HG03565 (cell line): ENCODE results near the gene UBR4.
"Not testable (repeated sequence)": the region's sequence is repeated elsewhere in the genome, so short reads cannot be mapped to it uniquely, and the experiment has no call there.

ENCODE experiments used
- ATAC-seq: cut with Tn5 transposase; IDR thresholded peaks from one replicate; pipeline ENCODE4 v1.9.1; 2021; ENCODE audit warnings: mild to moderate bottlenecking, moderate library complexity; ENCODE audit not compliant: unreplicated experiment

The UBR4 gene

GRCh38 chr1:19191811-19192210 lies 18.3 kb downstream of the UBR4 start:
- no peak for ATAC-seq

GRCh38 chr1:19190468-19190867 lies 19.6 kb downstream of the UBR4 start:
- no peak for ATAC-seq

GRCh38 chr1:19189270-19189669 lies 20.8 kb downstream of the UBR4 start:
- ATAC-seq: no peak

- ATAC-seq: no peak
Observed at GRCh38 chr1:19187852-19188251, 22.2 kb downstream of the UBR4 start.

- ATAC-seq: no peak
Observed at GRCh38 chr1:19186001-19186400, 24.1 kb downstream of the UBR4 start.

- ATAC-seq: no peak
Observed at GRCh38 chr1:19182223-19182622, 27.8 kb downstream of the UBR4 start.

GRCh38 chr1:19180265-19180657 lies 29.8 kb downstream of the UBR4 start:
- ATAC-seq: not testable (repeated sequence)

- no peak for ATAC-seq
Observed at GRCh38 chr1:19179597-19180264, 30.3 kb downstream of the UBR4 start.

- ATAC-seq: no peak
Observed at GRCh38 chr1:19178734-19179398, 31.2 kb downstream of the UBR4 start.

GRCh38 chr1:19177811-19178210 lies 32.3 kb downstream of the UBR4 start:
- no peak for ATAC-seq

- ATAC-seq: no peak
Observed at GRCh38 chr1:19169642-19170041, 40.4 kb downstream of the UBR4 start.

GRCh38 chr1:19167140-19167539 lies 42.9 kb downstream of the UBR4 start:
- ATAC-seq: no peak

- ATAC-seq: no peak
Observed at GRCh38 chr1:19166066-19166465, 44.0 kb downstream of the UBR4 start.

- no peak for ATAC-seq
Observed at GRCh38 chr1:19165501-19165900, 44.6 kb downstream of the UBR4 start.

- no peak for ATAC-seq
Observed at GRCh38 chr1:19164274-19165015, 45.6 kb downstream of the UBR4 start.

GRCh38 chr1:19163261-19163660 lies 46.8 kb downstream of the UBR4 start:
- no peak for ATAC-seq

GRCh38 chr1:19160831-19161230 lies 49.2 kb downstream of the UBR4 start:
- ATAC-seq: no peak

- ATAC-seq: no peak
Observed at GRCh38 chr1:19157653-19158052, 52.4 kb downstream of the UBR4 start.

GRCh38 chr1:19156676-19157075 lies 53.4 kb downstream of the UBR4 start:
- ATAC-seq: no peak

GRCh38 chr1:19154876-19155275 lies 55.2 kb downstream of the UBR4 start:
- no peak for ATAC-seq

GRCh38 chr1:19153169-19153568 lies 56.9 kb downstream of the UBR4 start:
- ATAC-seq: no peak

- no peak for ATAC-seq
Observed at GRCh38 chr1:19151537-19151936, 58.5 kb downstream of the UBR4 start.
